Fibroblast of the aortic adventitia (primary cell): ENCODE results near the gene H19. TPM values are rescaled to one million over a fixed set of nuclear protein-coding genes. Genes with fewer than 3 reads are reported as not detected.

Experiments used
- DNase-seq: peaks from one replicate; pipeline ENCODE4 v3.0.0-alpha.2; 2010; ENCODE audit warnings: low read depth
- H3K4me3 ChIP-seq: 2 replicates; pipeline ENCODE4 v1.5.1; 2011; ENCODE audit warnings: low read depth, mild to moderate bottlenecking, control low read depth, low read length, moderate library complexity
- CTCF ChIP-seq: IDR thresholded peaks from 2 replicates; pipeline ENCODE4 v1.5.1; 2011; ENCODE audit warnings: mild to moderate bottlenecking, low read length, control low read depth, inconsistent platforms; ENCODE audit not compliant: insufficient read depth
- total RNA-seq: library from RNA; depleted of rRNA; stranded (reverse); fragments of >200 nt; gene quantifications from 2 replicates; pipeline ENCODE4 v1.2.3, GENCODE V29; 2012; ENCODE audit warnings: low replicate concordance

Gene H19
- total RNA-seq, 1 donor, result 80.9 TPM

GRCh38 chr11:2027708-2028107, 30.1 kb upstream of the H19 start:
- no peak for TF ChIP-seq CTCF
- no peak for DNase-seq
- no peak overlapping the region for H3K4me3 ChIP-seq

DNA sequence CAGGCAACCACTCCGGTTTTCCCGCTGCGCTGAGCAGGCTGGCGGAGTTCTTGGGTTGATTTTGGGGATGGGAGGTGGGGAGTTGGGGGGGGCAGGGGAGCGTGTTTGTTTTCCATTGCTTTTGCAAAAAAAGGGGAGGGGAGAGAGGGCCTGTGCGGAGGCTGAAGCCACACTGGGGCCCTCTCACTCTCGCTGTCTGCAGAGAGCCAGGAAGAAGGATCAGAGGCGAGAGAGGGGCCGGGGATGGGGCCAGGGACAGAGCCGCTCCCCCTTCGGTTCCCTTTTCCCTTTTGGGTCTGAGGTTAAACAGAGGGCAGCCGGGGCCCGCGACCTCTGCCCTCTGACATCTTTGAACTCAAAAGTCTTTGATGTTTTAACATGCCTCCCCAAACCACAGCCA, 17.4 kb upstream of the H19 start:
- H3K4me3 ChIP-seq, result no peak overlapping the region
- TF ChIP-seq CTCF, result no peak
- DNase-seq, result no peak

DNA sequence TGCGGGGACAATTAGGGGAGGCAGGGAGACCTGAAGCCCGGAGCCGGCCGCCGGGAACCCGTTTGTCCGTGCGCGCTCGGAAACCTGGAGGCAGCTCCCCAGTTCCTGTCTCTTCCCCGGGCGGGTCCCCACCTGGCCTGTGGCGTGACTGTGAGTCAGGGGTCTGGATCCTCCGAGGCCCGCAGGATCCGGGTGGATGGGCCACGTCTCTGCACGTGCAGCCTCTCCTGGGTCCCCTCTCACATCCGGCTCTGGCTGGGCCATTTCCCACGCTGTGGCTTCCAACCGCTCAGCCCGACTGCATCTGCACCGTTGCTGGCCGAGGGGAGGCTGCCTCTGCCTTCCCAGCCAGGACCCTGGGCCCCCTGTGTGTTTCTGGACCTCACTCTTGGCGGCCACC, 14.8 kb upstream of the H19 start:
- TF ChIP-seq CTCF, result no peak
- no peak overlapping the region for H3K4me3 ChIP-seq
- no peak for DNase-seq

- no peak for TF ChIP-seq CTCF
- DNase-seq, result no peak
- no peak overlapping the region for H3K4me3 ChIP-seq
Observed at GRCh38 chr11:2004466-2004865, 6.8 kb upstream of the H19 start.

- no peak for TF ChIP-seq CTCF
- no peak for DNase-seq
- no peak overlapping the region for H3K4me3 ChIP-seq
Observed at GRCh38 chr11:2002807-2003206, 5.2 kb upstream of the H19 start.

GRCh38 chr11:2002042-2002776, 4.6 kb upstream of the H19 start:
- H3K4me3 ChIP-seq, result no peak overlapping the region
- DNase-seq, result no peak
- TF ChIP-seq CTCF, result no peak

GRCh38 chr11:1998861-1999260, 1.2 kb upstream of the H19 start:
- no peak for DNase-seq
- TF ChIP-seq CTCF, result no peak
- H3K4me3 ChIP-seq, result no peak overlapping the region
